ENCODE measurements around the gene TBC1D22A. TPM values are rescaled to one million over a fixed set of nuclear protein-coding genes. Genes with fewer than 3 reads are reported as not detected.

TBC1D22A gene
- total RNA-seq, 1 donor from 2014 or later: 18.9 TPM

DNA sequence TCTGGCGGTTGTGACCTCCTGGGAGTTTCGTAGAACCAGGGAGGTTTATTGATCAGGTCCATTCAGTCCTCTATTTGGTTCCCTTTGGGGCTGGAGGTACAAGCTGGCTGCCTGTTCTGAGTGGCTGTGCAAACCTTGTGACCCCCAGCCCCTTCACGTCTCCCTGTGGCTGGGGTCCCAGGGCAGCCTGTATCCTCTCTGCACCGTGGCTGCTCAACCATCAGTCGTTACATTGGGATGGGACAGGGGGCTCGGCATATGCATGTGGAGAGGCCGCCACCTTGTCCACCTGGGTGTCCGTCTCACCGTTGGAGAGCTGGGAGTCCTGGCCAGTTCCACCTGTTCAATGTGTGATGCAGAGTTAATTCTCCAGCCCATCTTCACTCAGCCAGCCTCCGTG lies 195.7 kb downstream of the TBC1D22A start:
- Mint-ChIP-seq H3K9me3 (ENCODE audit: low read depth) (no peaks in the 10 kb centered on the region), H3K4me3 (ENCODE audit: unreplicated experiment) (no peak overlapping the region), H3K4me1 (ENCODE audit: low read depth) (no peaks in the 10 kb centered on the region), H3K27me3 (ENCODE audit: low read depth) (no peaks in the 10 kb centered on the region), H3K36me3 (ENCODE audit: low read depth) (no peaks in the 10 kb centered on the region), H3K27ac (ENCODE audit: unreplicated experiment) (no peak overlapping the region)
- no peak for TF ChIP-seq CTCF (IDR thresholded peaks at IDR 0.05)
- no peak for DNase-seq (ENCODE audit: low spot score)

GRCh38 chr22:46958658-46959057 lies 196.2 kb downstream of the TBC1D22A start:
- TF ChIP-seq CTCF (IDR thresholded peaks at IDR 0.05): no peak
- Mint-ChIP-seq H3K36me3 (ENCODE audit: low read depth) (no peaks in the 10 kb centered on the region), H3K4me3 (ENCODE audit: unreplicated experiment) (no peak overlapping the region), H3K9me3 (ENCODE audit: low read depth) (no peaks in the 10 kb centered on the region), H3K4me1 (ENCODE audit: low read depth) (no peaks in the 10 kb centered on the region), H3K27me3 (ENCODE audit: low read depth) (no peaks in the 10 kb centered on the region), H3K27ac (ENCODE audit: unreplicated experiment) (no peak overlapping the region)
- DNase-seq (ENCODE audit: low spot score): no peak

DNA sequence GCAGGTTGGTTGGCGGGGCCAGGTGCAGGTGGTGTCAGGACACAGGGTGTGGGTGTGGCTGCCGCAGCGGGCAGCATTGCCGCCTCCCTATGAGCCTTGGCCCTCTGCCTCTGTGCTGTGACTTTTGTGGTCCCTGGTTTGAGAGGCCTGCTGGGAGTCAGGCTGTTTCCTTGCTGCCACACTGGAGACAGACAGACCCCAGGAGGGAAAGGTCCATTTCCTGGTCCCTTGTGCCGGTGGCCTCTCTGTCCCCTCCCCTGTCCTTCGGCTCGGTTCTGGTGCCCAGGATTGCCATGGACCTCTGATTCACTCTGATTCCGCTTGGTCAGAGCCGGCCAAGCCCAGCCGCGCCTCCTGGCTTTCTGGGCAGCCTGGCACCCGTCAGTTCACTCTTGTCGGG lies 196.9 kb downstream of the TBC1D22A start:
- no peaks in the 10 kb centered on the region for H3K27me3 Mint-ChIP-seq (ENCODE audit: low read depth)
- H3K36me3 Mint-ChIP-seq (ENCODE audit: low read depth): no peaks in the 10 kb centered on the region
- no peak overlapping the region for H3K4me3 Mint-ChIP-seq (ENCODE audit: unreplicated experiment)
- no peak for DNase-seq (ENCODE audit: low spot score)
- H3K4me1 Mint-ChIP-seq (ENCODE audit: low read depth): no peaks in the 10 kb centered on the region
- H3K9me3 Mint-ChIP-seq (ENCODE audit: low read depth): no peaks in the 10 kb centered on the region
- TF ChIP-seq CTCF (IDR thresholded peaks at IDR 0.05): no peak
- no peak overlapping the region for H3K27ac Mint-ChIP-seq (ENCODE audit: unreplicated experiment)

DNA sequence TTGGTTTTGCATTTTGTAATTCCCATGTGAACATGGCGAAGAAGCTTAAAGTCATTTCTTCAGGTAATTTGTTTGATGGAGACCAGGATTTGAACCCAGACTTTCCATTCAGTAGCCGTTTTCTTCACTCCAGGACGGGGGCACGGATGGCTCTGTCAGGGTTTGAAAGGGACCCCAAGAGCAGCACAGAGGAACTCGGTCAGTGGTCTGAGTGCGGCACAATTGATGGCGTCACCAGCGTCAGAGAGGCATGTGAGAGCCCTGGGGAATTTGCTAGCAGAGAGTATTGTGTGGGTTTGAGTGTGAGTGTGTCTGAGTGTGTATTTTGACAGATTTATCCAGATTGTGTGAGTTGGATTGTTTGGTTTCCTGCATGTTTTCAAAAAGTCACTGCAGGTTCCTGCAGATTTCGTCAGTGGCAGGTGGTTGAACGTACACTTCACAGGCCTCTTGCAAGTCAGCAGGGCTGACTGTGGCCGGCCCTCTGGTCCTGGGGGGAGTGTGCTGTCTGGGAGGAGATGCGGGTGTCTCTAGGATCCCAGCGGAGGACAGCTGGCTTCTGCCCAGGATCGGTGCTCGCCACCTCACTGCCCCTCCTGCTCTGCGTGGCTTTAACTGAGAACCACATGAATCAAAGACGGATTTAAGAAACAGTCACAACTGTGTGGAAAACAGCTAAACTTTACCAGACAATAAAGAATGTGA lies 199.3 kb downstream of the TBC1D22A start:
- Mint-ChIP-seq H3K9me3 (ENCODE audit: low read depth) (no peaks in the 10 kb centered on the region), H3K27me3 (ENCODE audit: low read depth) (no peaks in the 10 kb centered on the region), H3K27ac (ENCODE audit: unreplicated experiment) (no peak overlapping the region), H3K4me1 (ENCODE audit: low read depth) (no peaks in the 10 kb centered on the region), H3K4me3 (ENCODE audit: unreplicated experiment) (no peak overlapping the region), H3K36me3 (ENCODE audit: low read depth) (peaks cover 2% of the 10 kb centered on the region)
- no peak for DNase-seq (ENCODE audit: low spot score)
- no peak for TF ChIP-seq CTCF (IDR thresholded peaks at IDR 0.05)

- H3K9me3 Mint-ChIP-seq (ENCODE audit: low read depth): no peaks in the 10 kb centered on the region
- no peak overlapping the region for H3K4me3 Mint-ChIP-seq (ENCODE audit: unreplicated experiment)
- peaks cover 2% of the 10 kb centered on the region for H3K36me3 Mint-ChIP-seq (ENCODE audit: low read depth)
- TF ChIP-seq CTCF (IDR thresholded peaks at IDR 0.05): no peak
- no peak overlapping the region for H3K27ac Mint-ChIP-seq (ENCODE audit: unreplicated experiment)
- H3K27me3 Mint-ChIP-seq (ENCODE audit: low read depth): no peaks in the 10 kb centered on the region
- no peak for DNase-seq (ENCODE audit: low spot score)
- H3K4me1 Mint-ChIP-seq (ENCODE audit: low read depth): no peaks in the 10 kb centered on the region
Observed at GRCh38 chr22:46962406-46962805, 200.0 kb downstream of the TBC1D22A start.
